ENCODE results near the gene FOXA3.

FOXA3 gene

GRCh38 chr19:45897261-45897812, 33.2 kb downstream of the FOXA3 start:
- no peak for DNase-seq

- DNase-seq = no peak
Observed at GRCh38 chr19:45899253-45899652, 35.1 kb downstream of the FOXA3 start.

- no peak for DNase-seq
Observed at GRCh38 chr19:45899919-45900589, 35.9 kb downstream of the FOXA3 start.

GRCh38 chr19:45900738-45901431, 36.8 kb downstream of the FOXA3 start:
- no peak for DNase-seq

- DNase-seq = peak; percentile 31
Observed at GRCh38 chr19:45901432-45901911, 37.3 kb downstream of the FOXA3 start.

GRCh38 chr19:45901912-45902650, 38.0 kb downstream of the FOXA3 start, which contains the start of gene MYPOP:
Gene MYPOP (minus strand): TSS chr19:45902613. CDS start chr19:45901773, 840 bp downstream.
- no peak for DNase-seq

GRCh38 chr19:45902651-45903625, 38.8 kb downstream of the FOXA3 start:
- peak; percentile 99 for DNase-seq

GRCh38 chr19:45905011-45905410, 40.9 kb downstream of the FOXA3 start:
- no peak for DNase-seq

- DNase-seq = no peak
Observed at GRCh38 chr19:45906221-45906620, 42.1 kb downstream of the FOXA3 start.

- DNase-seq = no peak
Observed at GRCh38 chr19:45908956-45909355, 44.8 kb downstream of the FOXA3 start.

- DNase-seq = no peak
Observed at GRCh38 chr19:45911291-45911690, 47.2 kb downstream of the FOXA3 start.

GRCh38 chr19:45913874-45914830, 50.0 kb downstream of the FOXA3 start, which contains the start of gene NANOS2:
Gene NANOS2 (minus strand): TSS chr19:45914778. CDS start chr19:45914693, 85 bp downstream.
- no peak for DNase-seq

GRCh38 chr19:45917421-45918091, 53.4 kb downstream of the FOXA3 start:
- DNase-seq = no peak

GRCh38 chr19:45918721-45919120, 54.6 kb downstream of the FOXA3 start:
- no peak for DNase-seq

- DNase-seq = no peak
Observed at GRCh38 chr19:45919678-45920077, 55.6 kb downstream of the FOXA3 start.

- DNase-seq = no peak
Observed at GRCh38 chr19:45920458-45920857, 56.3 kb downstream of the FOXA3 start.

GRCh38 chr19:45922281-45922680, 58.2 kb downstream of the FOXA3 start:
- DNase-seq = no peak

All from CD4-positive, alpha-beta T cell treated with Interleukin-6 for 4 hours (primary cell).